ENCODE results near the gene ZNF778. TPM values are rescaled to one million over a fixed set of nuclear protein-coding genes. Genes with fewer than 3 reads are reported as not detected.
"Not testable (repeated sequence)": the region's sequence is repeated elsewhere in the genome, so short reads cannot be mapped to it uniquely, and the experiment has no call there.

The ZNF778 gene
- total RNA-seq, 1 donor = 34.2 TPM

DNA sequence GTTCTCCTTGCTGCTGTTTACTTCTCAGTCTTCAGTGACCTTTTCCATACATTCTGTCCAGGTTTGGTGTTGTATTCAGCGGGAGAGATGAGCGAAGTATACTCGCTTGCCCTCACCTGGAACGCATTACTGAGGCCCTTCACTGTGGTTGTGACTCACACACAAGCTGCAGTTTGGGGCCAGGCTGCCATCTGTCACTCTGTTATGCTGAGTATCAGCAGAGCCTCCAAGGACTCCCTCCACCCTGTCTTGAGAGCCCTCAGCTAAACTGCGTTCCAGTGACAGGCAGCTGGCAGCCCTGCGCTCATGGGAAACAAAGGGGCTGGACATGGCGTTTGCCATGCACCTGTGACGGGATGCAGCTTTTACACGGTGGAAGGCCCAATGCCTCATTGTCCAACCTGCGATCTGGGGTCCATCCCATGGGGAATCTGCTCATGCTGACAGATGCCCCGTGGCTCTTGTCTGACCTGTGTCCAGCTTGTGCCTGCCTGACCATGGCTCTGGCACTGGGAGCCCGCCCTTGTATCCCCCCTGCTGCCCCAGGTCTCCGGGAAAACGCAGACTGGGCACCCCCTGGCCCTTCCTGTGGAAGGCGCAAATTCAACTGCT lies 6.5 kb upstream of the ZNF778 start:
- no peak overlapping the region for H3K4me3 ChIP-seq (ENCODE audit: low read length)
- H3K9me3 ChIP-seq (ENCODE audit: low read depth, low read length) = no peaks in the 10 kb centered on the region
- H3K4me1 ChIP-seq (ENCODE audit: insufficient read depth, low read length) = peaks cover under 1% of the 10 kb centered on the region
- H3K27me3 ChIP-seq (ENCODE audit: insufficient read depth, low read length) = no peaks in the 10 kb centered on the region

- H3K4me3 ChIP-seq (ENCODE audit: low read length) = peak overlapping the region; percentile 83
- peaks cover 20% of the 10 kb centered on the region for H3K4me1 ChIP-seq (ENCODE audit: insufficient read depth, low read length)
- H3K9me3 ChIP-seq (ENCODE audit: low read depth, low read length) = no peaks in the 10 kb centered on the region
- no peaks in the 10 kb centered on the region for H3K27me3 ChIP-seq (ENCODE audit: insufficient read depth, low read length)
These were observed 977 bp upstream of the ZNF778 start for GRCh38 chr16:89216315-89217137.

DNA sequence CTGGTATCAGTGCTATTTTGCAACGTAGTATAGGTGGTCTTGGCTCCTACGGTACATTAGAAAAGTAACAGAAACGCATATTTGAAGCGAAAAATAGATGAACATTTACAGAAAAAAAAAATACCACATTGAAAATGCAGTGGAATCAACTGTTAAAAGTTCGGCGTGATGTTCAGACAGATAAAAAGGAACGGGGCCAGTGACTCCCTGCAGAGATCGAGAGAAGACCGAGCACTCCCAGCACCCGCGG lies 440 bp upstream of the ZNF778 start:
- Histone ChIP-seq H3K4me1 (ENCODE audit: insufficient read depth, low read length) (peaks cover 20% of the 10 kb centered on the region), H3K9me3 (ENCODE audit: low read depth, low read length) (no peaks in the 10 kb centered on the region), H3K4me3 (ENCODE audit: low read length) (peak overlapping the region; percentile 83), H3K27me3 (ENCODE audit: insufficient read depth, low read length) (no peaks in the 10 kb centered on the region)

GRCh38 chr16:89219365-89219764 lies 1.9 kb downstream of the ZNF778 start:
- Histone ChIP-seq H3K4me3 (ENCODE audit: low read length) (no peak overlapping the region), H3K9me3 (ENCODE audit: low read depth, low read length) (no peaks in the 10 kb centered on the region)

DNA sequence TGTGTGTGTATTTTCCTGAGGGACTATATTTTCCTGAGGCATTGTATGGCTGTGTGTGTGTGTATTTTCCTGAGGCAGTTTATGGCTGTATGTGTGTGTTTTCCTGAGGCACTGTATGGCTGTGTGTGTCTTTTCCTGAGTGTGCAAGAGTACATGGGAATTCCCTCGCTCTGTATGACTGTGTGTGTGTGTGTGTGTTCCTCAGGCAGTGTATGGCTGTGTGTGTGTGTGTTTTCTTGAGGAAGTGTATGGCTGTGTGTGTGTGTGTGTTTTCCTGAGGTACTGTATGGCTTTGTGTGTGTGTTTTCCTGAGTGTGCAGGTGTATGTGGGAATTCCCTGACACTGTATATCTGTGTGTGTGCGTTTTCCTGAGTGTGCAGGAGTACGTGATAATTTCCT lies 4.1 kb downstream of the ZNF778 start:
- Histone ChIP-seq H3K4me3 (ENCODE audit: low read length) (no peak overlapping the region), H3K4me1 (ENCODE audit: insufficient read depth, low read length) (peaks cover 14% of the 10 kb centered on the region), H3K27me3 (ENCODE audit: insufficient read depth, low read length) (no peaks in the 10 kb centered on the region), H3K9me3 (ENCODE audit: low read depth, low read length) (no peaks in the 10 kb centered on the region)

More at GRCh38 chr16:89219365-89219764, 1.9 kb downstream of the ZNF778 start:
- Histone ChIP-seq H3K27me3 (ENCODE audit: insufficient read depth, low read length) (no peaks in the 10 kb centered on the region), H3K4me1 (ENCODE audit: insufficient read depth, low read length) (peaks cover 20% of the 10 kb centered on the region)

- Histone ChIP-seq H3K4me1 (ENCODE audit: insufficient read depth, low read length) (peaks cover 5% of the 10 kb centered on the region), H3K9me3 (ENCODE audit: low read depth, low read length) (peaks cover 13% of the 10 kb centered on the region), H3K4me3 (ENCODE audit: low read length) (no peak overlapping the region), H3K27me3 (ENCODE audit: insufficient read depth, low read length) (no peaks in the 10 kb centered on the region)
These were observed 5.4 kb downstream of the ZNF778 start for GRCh38 chr16:89222931-89223330.

GRCh38 chr16:89224665-89225064 lies 7.2 kb downstream of the ZNF778 start:
- no peaks in the 10 kb centered on the region for H3K4me1 ChIP-seq (ENCODE audit: insufficient read depth, low read length)
- H3K9me3 ChIP-seq (ENCODE audit: low read depth, low read length) = peaks cover 23% of the 10 kb centered on the region

DNA sequence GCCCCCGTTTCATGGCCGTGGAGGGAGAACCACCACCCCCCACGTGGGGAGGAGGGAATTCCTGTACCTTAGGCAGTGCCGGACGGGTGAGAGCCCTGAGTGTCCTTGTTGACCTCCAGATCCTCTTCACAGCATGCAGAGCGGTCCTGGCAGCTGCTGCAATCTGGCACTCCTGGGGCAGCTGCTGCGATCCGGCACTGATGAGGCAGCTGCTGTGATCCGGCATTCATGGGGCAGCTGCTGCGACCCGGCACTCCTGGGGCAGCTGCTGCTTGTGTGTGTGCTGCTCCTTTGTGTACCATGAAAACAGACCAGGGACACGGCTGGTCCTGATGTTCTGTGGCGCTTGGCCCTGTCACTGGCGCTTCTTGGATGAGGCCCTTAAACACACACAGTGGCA lies 12.8 kb downstream of the ZNF778 start:
- Histone ChIP-seq H3K4me1 (ENCODE audit: insufficient read depth, low read length) (peaks cover 11% of the 10 kb centered on the region), H3K27me3 (ENCODE audit: insufficient read depth, low read length) (no peaks in the 10 kb centered on the region), H3K9me3 (ENCODE audit: low read depth, low read length) (peaks cover 23% of the 10 kb centered on the region), H3K4me3 (ENCODE audit: low read length) (no peak overlapping the region)

More at GRCh38 chr16:89224665-89225064, 7.2 kb downstream of the ZNF778 start:
- Histone ChIP-seq H3K4me3 (ENCODE audit: low read length) (no peak overlapping the region), H3K27me3 (ENCODE audit: insufficient read depth, low read length) (no peaks in the 10 kb centered on the region)

DNA sequence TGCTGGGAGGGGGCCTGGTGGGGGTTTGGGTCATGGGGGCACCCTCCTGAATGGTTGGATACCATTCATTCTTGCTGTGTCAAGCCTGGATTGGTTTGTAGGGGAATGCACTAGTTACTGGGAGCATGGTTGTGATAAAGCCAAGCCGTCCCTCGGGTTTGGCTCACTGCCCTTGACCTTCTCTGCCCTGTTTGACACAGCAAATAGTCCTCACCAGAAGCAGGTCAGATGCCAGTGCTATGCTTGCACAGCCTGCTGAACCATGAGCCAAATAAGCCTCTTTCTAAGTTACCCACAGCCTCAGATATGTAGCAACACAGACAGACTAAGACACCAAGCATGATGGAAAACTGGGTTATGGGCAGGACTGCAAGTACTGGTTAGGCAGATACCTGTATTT lies 14.6 kb downstream of the ZNF778 start:
- H3K4me1 ChIP-seq (ENCODE audit: insufficient read depth, low read length) = peaks cover 11% of the 10 kb centered on the region
- peaks cover 19% of the 10 kb centered on the region for H3K9me3 ChIP-seq (ENCODE audit: low read depth, low read length)
- no peaks in the 10 kb centered on the region for H3K27me3 ChIP-seq (ENCODE audit: insufficient read depth, low read length)
- H3K4me3 ChIP-seq (ENCODE audit: low read length) = no peak overlapping the region

DNA sequence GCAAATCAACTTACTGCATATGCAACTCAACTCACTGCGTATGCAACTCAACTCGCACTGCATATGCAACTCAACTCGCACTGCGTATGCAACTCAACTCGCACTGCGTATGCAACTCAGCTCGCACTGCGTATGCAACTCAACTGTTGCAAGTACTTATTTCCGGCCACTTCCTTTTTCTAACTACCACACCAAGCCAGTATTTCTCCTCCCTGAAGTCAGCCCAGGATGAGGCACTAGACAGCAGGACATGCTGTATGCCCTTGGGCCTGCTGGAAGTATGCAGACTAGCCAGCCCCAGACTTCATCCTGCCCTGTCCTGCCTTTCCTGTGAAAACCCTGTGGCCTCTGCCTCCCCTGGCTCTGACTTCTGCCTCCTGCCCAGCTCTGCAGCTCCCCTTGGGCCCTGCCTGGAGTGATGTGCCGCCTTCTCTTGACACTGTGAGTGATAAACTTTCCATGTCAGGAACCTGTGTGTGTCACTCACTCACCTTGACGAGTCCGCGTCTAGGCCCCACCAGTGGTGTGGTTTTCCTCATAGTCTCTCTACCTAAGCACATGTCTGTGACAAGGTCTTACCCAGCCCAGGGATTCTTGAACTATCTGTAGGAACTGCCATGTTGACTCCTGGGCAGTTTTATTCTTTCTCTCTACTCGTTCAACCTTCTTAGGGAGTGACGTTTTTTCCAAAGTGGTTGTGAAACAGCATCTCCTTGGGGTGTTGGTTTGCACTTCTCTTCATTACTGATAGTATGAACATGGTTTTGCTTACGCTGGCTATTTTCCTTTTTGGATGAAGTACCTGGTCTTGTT lies 16.4 kb downstream of the ZNF778 start:
- H3K4me1 ChIP-seq (ENCODE audit: insufficient read depth, low read length) = peaks cover 11% of the 10 kb centered on the region
- H3K9me3 ChIP-seq (ENCODE audit: low read depth, low read length) = peaks cover 1% of the 10 kb centered on the region
- H3K4me3 ChIP-seq (ENCODE audit: low read length) = no peak overlapping the region
- H3K27me3 ChIP-seq (ENCODE audit: insufficient read depth, low read length) = no peaks in the 10 kb centered on the region

GRCh38 chr16:89237733-89238132 lies 20.2 kb downstream of the ZNF778 start:
- Histone ChIP-seq H3K27me3 (ENCODE audit: insufficient read depth, low read length) (no peaks in the 10 kb centered on the region), H3K4me3 (ENCODE audit: low read length) (no peak overlapping the region), H3K9me3 (ENCODE audit: low read depth, low read length) (no peaks in the 10 kb centered on the region), H3K4me1 (ENCODE audit: insufficient read depth, low read length) (peaks cover 27% of the 10 kb centered on the region)

- Histone ChIP-seq H3K9me3 (ENCODE audit: low read depth, low read length) (no peaks in the 10 kb centered on the region), H3K27me3 (ENCODE audit: insufficient read depth, low read length) (no peaks in the 10 kb centered on the region), H3K4me3 (ENCODE audit: low read length) (peak overlapping the region; percentile 67), H3K4me1 (ENCODE audit: insufficient read depth, low read length) (peaks cover 17% of the 10 kb centered on the region)
These were observed 23.9 kb downstream of the ZNF778 start for GRCh38 chr16:89241187-89242007.

DNA sequence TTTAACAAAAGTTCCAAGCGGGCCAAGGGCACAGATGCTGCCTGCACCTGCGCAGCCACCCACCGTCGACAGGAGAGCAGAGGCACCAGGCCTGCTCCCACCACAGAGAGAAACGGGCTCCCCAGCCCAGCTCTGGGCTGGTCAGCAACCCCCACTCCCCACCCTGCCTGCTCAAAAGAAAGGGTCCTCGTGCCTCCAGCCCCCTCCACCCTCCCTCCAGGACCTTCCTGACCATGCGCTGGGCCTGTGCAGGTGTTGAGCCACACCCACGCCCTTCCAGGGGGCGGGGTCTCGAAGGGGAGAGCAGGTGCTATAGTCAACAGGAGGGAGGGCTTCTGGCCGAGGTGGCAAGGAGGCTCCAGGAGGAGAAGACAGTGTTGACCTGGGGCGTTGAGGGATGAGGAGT lies 25.3 kb downstream of the ZNF778 start:
- H3K4me3 ChIP-seq (ENCODE audit: low read length) = no peak overlapping the region
- no peaks in the 10 kb centered on the region for H3K27me3 ChIP-seq (ENCODE audit: insufficient read depth, low read length)
- H3K9me3 ChIP-seq (ENCODE audit: low read depth, low read length) = no peaks in the 10 kb centered on the region
- peaks cover 24% of the 10 kb centered on the region for H3K4me1 ChIP-seq (ENCODE audit: insufficient read depth, low read length)

GRCh38 chr16:89243664-89244063 lies 26.2 kb downstream of the ZNF778 start:
- Histone ChIP-seq H3K27me3 (ENCODE audit: insufficient read depth, low read length) (no peaks in the 10 kb centered on the region), H3K4me3 (ENCODE audit: low read length) (no peak overlapping the region), H3K9me3 (ENCODE audit: low read depth, low read length) (no peaks in the 10 kb centered on the region), H3K4me1 (ENCODE audit: insufficient read depth, low read length) (peaks cover 24% of the 10 kb centered on the region)

DNA sequence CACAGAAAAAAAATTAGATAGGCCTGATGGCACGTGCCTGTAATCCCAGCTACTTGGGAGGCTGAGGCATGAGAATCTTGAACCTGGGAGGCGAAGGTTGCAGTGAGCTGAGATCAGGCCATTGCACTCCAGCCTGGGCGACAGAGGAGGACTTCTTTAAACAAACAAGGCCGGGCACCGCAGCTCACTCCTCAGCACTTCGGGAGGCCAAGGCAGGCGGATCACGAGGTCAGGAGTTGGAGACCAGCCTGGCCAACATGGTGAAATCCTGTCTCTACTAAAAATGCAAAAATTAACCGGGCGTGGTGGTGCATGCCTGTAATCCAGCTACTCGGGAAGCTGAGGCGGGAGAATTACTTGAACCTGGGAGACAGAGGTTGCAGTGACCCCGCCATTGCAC lies 26.8 kb downstream of the ZNF778 start:
- H3K9me3 ChIP-seq (ENCODE audit: low read depth, low read length); H3K27me3 ChIP-seq (ENCODE audit: insufficient read depth, low read length); H3K4me3 ChIP-seq (ENCODE audit: low read length): not testable (repeated sequence)
- H3K4me1 ChIP-seq (ENCODE audit: insufficient read depth, low read length) = peaks cover 24% of the 10 kb centered on the region
